HG03460 (cell line): Measurements from ENCODE around the gene OPA3.

Experiments
- ATAC-seq: cut with Tn5 transposase; IDR thresholded peaks from one replicate; pipeline ENCODE4 v1.9.1; 2021; ENCODE audit not compliant: unreplicated experiment

Gene OPA3

GRCh38 chr19:45484273-45484945 is 100.2 kb downstream of the OPA3 start:
- ATAC-seq: no peak

GRCh38 chr19:45483033-45483432 is 101.6 kb downstream of the OPA3 start:
- no peak for ATAC-seq

- peak; percentile 77 for ATAC-seq
Observed at GRCh38 chr19:45478454-45479238, 106.0 kb downstream of the OPA3 start.

GRCh38 chr19:45477713-45478453 is 106.7 kb downstream of the OPA3 start:
- ATAC-seq: no peak
